Loucy (cell line): ENCODE measurements around the gene SLC39A3.

Experiments
- H2AFZ ChIP-seq: fragments of 200-600 bp; sonication (generic); 2 replicates; pipeline ENCODE4 v1.6.0; 2016; ENCODE audit warnings: antibody characterized with exemption, mild to moderate bottlenecking, low read length, moderate library complexity
- H3F3A ChIP-seq: fragments of 200-600 bp; 2 replicates; pipeline ENCODE4 v1.6.0; 2016; ENCODE audit warnings: antibody characterized with exemption, low read depth, mild to moderate bottlenecking
- H3K27me3 ChIP-seq: fragments of 200-600 bp; sonication (generic); 2 replicates; pipeline ENCODE4 v1.6.1; 2014; ENCODE audit warnings: low read length, mild to moderate bottlenecking; ENCODE audit not compliant: insufficient read depth, poor library complexity, severe bottlenecking
- H3K36me3 ChIP-seq: fragments of 200-600 bp; sonication (generic); 2 replicates; pipeline ENCODE4 v1.6.1; 2016; ENCODE audit warnings: low read length; ENCODE audit not compliant: insufficient read depth
- H3K4me1 ChIP-seq: fragments of 200-600 bp; sonication (generic); 2 replicates; pipeline ENCODE4 v1.5.1; 2014; ENCODE audit warnings: low read length, mild to moderate bottlenecking; ENCODE audit not compliant: insufficient read depth, poor library complexity, severe bottlenecking
- H3K4me2 ChIP-seq: fragments of 200-600 bp; sonication (generic); 2 replicates; pipeline ENCODE4 v1.6.0; 2014; ENCODE audit warnings: antibody characterized with exemption, low read length, low read depth, mild to moderate bottlenecking; ENCODE audit not compliant: poor library complexity, severe bottlenecking
- H3K4me3 ChIP-seq: fragments of 200-600 bp; sonication (generic); 2 replicates; pipeline ENCODE4 v1.5.1; 2014; ENCODE audit warnings: low read length, mild to moderate bottlenecking, mixed read lengths; ENCODE audit not compliant: poor library complexity, severe bottlenecking
- H3K79me2 ChIP-seq: fragments of 200-600 bp; sonication (generic); 2 replicates; pipeline ENCODE4 v1.6.1; 2014; ENCODE audit warnings: low read length; ENCODE audit not compliant: insufficient read depth
- H3K9ac ChIP-seq: fragments of 200-600 bp; sonication (generic); 2 replicates; pipeline ENCODE4 v1.6.0; 2014; ENCODE audit warnings: mild to moderate bottlenecking, low read depth, low read length, moderate library complexity; ENCODE audit not compliant: poor library complexity, severe bottlenecking
- H3K9me2 ChIP-seq: fragments of 200-600 bp; sonication (generic); replicated peaks from 2 replicates; pipeline ENCODE4 v1.6.1; 2016; ENCODE audit warnings: low read depth, low read length, mixed read lengths
- H3K9me3 ChIP-seq: fragments of 200-600 bp; sonication (generic); 2 replicates; pipeline ENCODE4 v1.6.1; 2014; ENCODE audit warnings: mild to moderate bottlenecking, antibody characterized with exemption, low read length, low read depth; ENCODE audit not compliant: insufficient read depth
- H4K20me1 ChIP-seq: fragments of 200-600 bp; sonication (generic); 2 replicates; pipeline ENCODE4 v1.6.0; 2014; ENCODE audit warnings: antibody characterized with exemption, low read length, mild to moderate bottlenecking; ENCODE audit not compliant: insufficient read depth, poor library complexity, severe bottlenecking
- EZH2phosphoT487 ChIP-seq: fragments of 200-600 bp; IDR thresholded peaks from 2 replicates; pipeline ENCODE4 v1.6.1; 2018; ENCODE audit warnings: antibody characterized with exemption, mild to moderate bottlenecking, moderate library complexity, borderline replicate concordance
- TF ChIP-seq, protein P1 (sequence below): fragments of 200-600 bp; sonication (generic); conservative IDR thresholded peaks from 2 replicates; pipeline ENCODE4 v1.5.1; 2014; ENCODE audit warnings: mild to moderate bottlenecking, antibody characterized with exemption, low read length

SLC39A3 gene

DNA sequence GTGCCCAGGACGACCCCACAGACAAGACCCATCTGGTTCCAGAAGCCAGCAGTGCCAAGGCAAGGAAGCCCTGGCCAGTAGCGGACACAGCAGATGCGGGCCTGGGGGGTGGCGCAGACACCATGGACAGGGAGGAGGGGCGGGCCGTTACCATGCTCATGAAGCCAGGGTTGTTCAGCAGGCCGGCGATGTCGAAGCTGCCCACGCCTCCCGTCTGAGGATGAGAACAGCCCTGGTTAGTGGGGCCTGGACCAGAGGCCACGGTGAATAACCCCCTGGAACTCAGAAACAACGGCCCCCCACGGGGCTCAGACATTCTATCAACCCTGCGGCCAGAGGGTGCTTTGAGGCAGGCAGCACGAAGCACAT lies 21.5 kb upstream of the SLC39A3 start:
- H2AFZ ChIP-seq: no peak overlapping the region
- H3K4me2 ChIP-seq: no peak overlapping the region
- H4K20me1 ChIP-seq: peaks cover 3% of the 10 kb centered on the region
- no peaks in the 10 kb centered on the region for H3K4me1 ChIP-seq
- H3K36me3 ChIP-seq: peaks cover 58% of the 10 kb centered on the region
- no peaks in the 10 kb centered on the region for H3K79me2 ChIP-seq
- H3K9me2 ChIP-seq: no peaks in the 10 kb centered on the region
- H3K9me3 ChIP-seq: no peaks in the 10 kb centered on the region
- no peaks in the 10 kb centered on the region for H3K27me3 ChIP-seq
- no peak overlapping the region for H3K4me3 ChIP-seq
- H3F3A ChIP-seq: no peaks in the 10 kb centered on the region
- no peak for TF ChIP-seq EZH2phosphoT487
- TF ChIP-seq, protein P1, sequence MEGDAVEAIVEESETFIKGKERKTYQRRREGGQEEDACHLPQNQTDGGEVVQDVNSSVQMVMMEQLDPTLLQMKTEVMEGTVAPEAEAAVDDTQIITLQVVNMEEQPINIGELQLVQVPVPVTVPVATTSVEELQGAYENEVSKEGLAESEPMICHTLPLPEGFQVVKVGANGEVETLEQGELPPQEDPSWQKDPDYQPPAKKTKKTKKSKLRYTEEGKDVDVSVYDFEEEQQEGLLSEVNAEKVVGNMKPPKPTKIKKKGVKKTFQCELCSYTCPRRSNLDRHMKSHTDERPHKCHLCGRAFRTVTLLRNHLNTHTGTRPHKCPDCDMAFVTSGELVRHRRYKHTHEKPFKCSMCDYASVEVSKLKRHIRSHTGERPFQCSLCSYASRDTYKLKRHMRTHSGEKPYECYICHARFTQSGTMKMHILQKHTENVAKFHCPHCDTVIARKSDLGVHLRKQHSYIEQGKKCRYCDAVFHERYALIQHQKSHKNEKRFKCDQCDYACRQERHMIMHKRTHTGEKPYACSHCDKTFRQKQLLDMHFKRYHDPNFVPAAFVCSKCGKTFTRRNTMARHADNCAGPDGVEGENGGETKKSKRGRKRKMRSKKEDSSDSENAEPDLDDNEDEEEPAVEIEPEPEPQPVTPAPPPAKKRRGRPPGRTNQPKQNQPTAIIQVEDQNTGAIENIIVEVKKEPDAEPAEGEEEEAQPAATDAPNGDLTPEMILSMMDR: no peak
- no peak overlapping the region for H3K9ac ChIP-seq

DNA sequence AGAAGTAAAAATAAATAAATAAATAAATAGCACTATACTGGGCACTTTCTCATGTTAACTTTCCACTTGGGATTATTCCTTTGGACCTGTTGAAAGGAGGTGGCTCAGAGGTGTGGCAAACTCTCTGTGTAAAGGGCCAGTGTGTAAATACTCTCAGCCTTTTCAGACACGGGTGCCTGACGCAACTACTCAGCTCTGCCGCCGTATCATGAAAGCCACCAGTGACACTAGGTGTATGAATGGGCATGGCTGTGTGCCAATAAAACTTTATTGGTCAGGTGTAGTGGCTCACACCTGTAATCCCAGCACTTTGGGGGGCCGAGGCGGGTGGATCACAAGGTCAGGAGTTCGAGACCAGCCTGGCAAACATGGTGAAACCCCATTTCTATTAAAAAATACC lies 20.1 kb upstream of the SLC39A3 start:
- Histone ChIP-seq H3K36me3 (peaks cover 58% of the 10 kb centered on the region), H3K27me3 (no peaks in the 10 kb centered on the region)

DNA sequence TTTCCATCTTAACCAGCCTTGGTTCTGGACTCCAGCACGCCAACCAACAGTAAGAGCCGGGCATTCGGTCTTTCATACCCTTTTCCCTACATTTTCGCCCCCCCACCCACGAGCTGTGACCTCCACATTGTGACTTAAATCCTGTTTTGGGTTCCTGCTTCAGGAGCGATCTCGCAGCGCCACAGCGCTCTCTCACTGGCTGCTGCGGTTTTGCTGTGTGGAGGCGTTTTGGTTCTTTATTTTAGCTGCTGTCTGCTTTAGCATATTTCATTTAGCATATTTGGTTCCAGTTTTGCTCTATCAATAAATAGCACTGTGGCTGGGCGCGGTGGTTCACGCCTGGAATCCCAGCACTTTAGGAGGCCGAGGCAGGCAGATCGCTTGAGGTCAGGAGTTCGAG lies 19.5 kb upstream of the SLC39A3 start:
- Histone ChIP-seq H3K9me3 (no peaks in the 10 kb centered on the region), H3K4me1 (no peaks in the 10 kb centered on the region), H4K20me1 (no peaks in the 10 kb centered on the region), H3K9me2 (no peaks in the 10 kb centered on the region), H3F3A (no peaks in the 10 kb centered on the region), H3K36me3 (peaks cover 59% of the 10 kb centered on the region), H2AFZ (no peak overlapping the region), H3K79me2 (no peaks in the 10 kb centered on the region), H3K4me3 (no peak overlapping the region), H3K9ac (no peak overlapping the region), H3K4me2 (no peak overlapping the region), H3K27me3 (no peaks in the 10 kb centered on the region)
- TF ChIP-seq EZH2phosphoT487: no peak
- TF ChIP-seq, protein P1: no peak

More for the DNA sequence above, 20.1 kb upstream of the SLC39A3 start:
- Histone ChIP-seq H2AFZ (no peak overlapping the region), H3K9me3 (no peaks in the 10 kb centered on the region), H3K79me2 (no peaks in the 10 kb centered on the region), H3K9me2 (no peaks in the 10 kb centered on the region), H3K4me3 (no peak overlapping the region), H3K4me2 (no peak overlapping the region), H3K4me1 (no peaks in the 10 kb centered on the region), H3F3A (no peaks in the 10 kb centered on the region), H4K20me1 (no peaks in the 10 kb centered on the region), H3K9ac (no peak overlapping the region)
- TF ChIP-seq EZH2phosphoT487: no peak

DNA sequence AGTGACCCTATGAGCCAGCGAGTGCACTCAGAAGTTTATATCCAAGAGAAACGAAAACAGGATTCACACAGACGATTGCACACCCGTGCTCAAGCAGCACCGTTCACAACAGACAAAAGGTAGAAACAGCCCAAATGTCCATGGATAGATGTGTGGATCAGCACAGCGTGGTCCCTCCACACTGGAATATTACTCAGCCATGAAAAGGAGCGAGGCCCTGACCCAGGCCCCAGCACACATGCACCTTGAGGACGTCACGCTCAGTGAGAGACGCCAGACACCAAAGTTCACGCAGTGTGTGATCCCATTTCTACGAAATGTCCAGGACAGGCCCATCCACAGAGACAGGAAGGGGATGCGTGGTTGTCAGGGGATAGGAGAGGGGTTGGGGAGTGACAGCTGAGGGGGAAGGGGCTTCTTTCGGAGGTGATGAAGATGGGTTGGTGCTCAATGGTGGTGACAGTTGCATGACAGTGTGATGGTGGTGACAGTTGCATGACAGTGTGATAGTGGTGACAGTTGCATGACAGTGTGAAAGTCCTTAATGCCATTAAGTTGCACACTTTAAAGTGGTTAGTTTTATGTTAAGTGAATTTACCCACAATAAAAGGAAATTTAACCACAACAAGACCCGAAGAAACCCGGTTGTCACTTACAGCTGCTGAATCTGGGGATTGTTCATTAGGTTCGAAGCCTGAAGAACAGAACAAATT lies 18.9 kb upstream of the SLC39A3 start:
- H3K36me3 ChIP-seq: peaks cover 56% of the 10 kb centered on the region
- no peak overlapping the region for H3K4me2 ChIP-seq
- H3K9ac ChIP-seq: no peak overlapping the region
- no peak overlapping the region for H2AFZ ChIP-seq
- H3K4me1 ChIP-seq: no peaks in the 10 kb centered on the region
- no peaks in the 10 kb centered on the region for H3K79me2 ChIP-seq
- no peaks in the 10 kb centered on the region for H4K20me1 ChIP-seq
- no peak for TF ChIP-seq EZH2phosphoT487
- TF ChIP-seq, protein P1: no peak
- no peaks in the 10 kb centered on the region for H3F3A ChIP-seq
- no peaks in the 10 kb centered on the region for H3K27me3 ChIP-seq
- H3K9me2 ChIP-seq: no peaks in the 10 kb centered on the region
- no peak overlapping the region for H3K4me3 ChIP-seq
- H3K9me3 ChIP-seq: no peaks in the 10 kb centered on the region
